NCI-H1417 (cell line): ENCODE data around the gene SPTAN1.
"Not testable (repeated sequence)": the region's sequence is repeated elsewhere in the genome, so short reads cannot be mapped to it uniquely, and the experiment has no call there.

Experiments used
- DNase-seq, 3 experiments: peaks; one replicate each; lab custom pipeline; 2025; lab: John Stamatoyannopoulos, UW

SPTAN1 gene

GRCh38 chr9:128552744-128553440 is 505 bp downstream of the SPTAN1 start:
- peak in 2 of 3 experiments; percentile 33 to 92 for DNase-seq

GRCh38 chr9:128553728-128554127 is 1.3 kb downstream of the SPTAN1 start:
- DNase-seq, result peak in 1 of 3 experiments; percentile 59

- DNase-seq, result no peak
Measured at GRCh38 chr9:128554155-128554862, 1.9 kb downstream of the SPTAN1 start.

GRCh38 chr9:128555180-128555721 is 2.9 kb downstream of the SPTAN1 start:
- peak in 1 of 3 experiments; percentile 19 for DNase-seq

- DNase-seq, result no peak
Measured at GRCh38 chr9:128556276-128556675, 3.9 kb downstream of the SPTAN1 start.

GRCh38 chr9:128556926-128557634 is 4.7 kb downstream of the SPTAN1 start:
- no peak for DNase-seq

GRCh38 chr9:128558431-128559310 is 6.3 kb downstream of the SPTAN1 start:
- DNase-seq, result peak in 2 of 3 experiments; percentile 15 to 74

GRCh38 chr9:128565578-128565977 is 13.2 kb downstream of the SPTAN1 start:
- no peak for DNase-seq

GRCh38 chr9:128568470-128569078 is 16.2 kb downstream of the SPTAN1 start:
- peak in 1 of 3 experiments; percentile 64 for DNase-seq

- peak in 1 of 3 experiments; percentile 27 for DNase-seq
Measured at GRCh38 chr9:128575469-128575868, 23.1 kb downstream of the SPTAN1 start.

GRCh38 chr9:128575916-128576315 is 23.5 kb downstream of the SPTAN1 start:
- DNase-seq, result no peak

GRCh38 chr9:128577206-128577605 is 24.8 kb downstream of the SPTAN1 start:
- DNase-seq, result no peak

- no peak for DNase-seq
Measured at GRCh38 chr9:128579194-128579593, 26.8 kb downstream of the SPTAN1 start.

GRCh38 chr9:128580731-128581130 is 28.3 kb downstream of the SPTAN1 start:
- no peak for DNase-seq

GRCh38 chr9:128585155-128585554 is 32.8 kb downstream of the SPTAN1 start:
- not testable (repeated sequence) for DNase-seq

- DNase-seq, result not testable (repeated sequence)
Measured at GRCh38 chr9:128586934-128587333, 34.5 kb downstream of the SPTAN1 start.

- DNase-seq, result no peak
Measured at GRCh38 chr9:128587453-128587852, 35.1 kb downstream of the SPTAN1 start.

- DNase-seq, result no peak
Measured at GRCh38 chr9:128588581-128589233, 36.3 kb downstream of the SPTAN1 start.

- no peak for DNase-seq
Measured at GRCh38 chr9:128593039-128593438, 40.7 kb downstream of the SPTAN1 start.

- DNase-seq, result no peak
Measured at GRCh38 chr9:128593856-128594255, 41.5 kb downstream of the SPTAN1 start.
